ENCODE data around the gene DDX52. TPM values are rescaled to one million over a fixed set of nuclear protein-coding genes. Genes with fewer than 3 reads are reported as not detected.
"Not testable (repeated sequence)": the region's sequence is repeated elsewhere in the genome, so short reads cannot be mapped to it uniquely, and the experiment has no call there.

Gene DDX52
- total and polyA plus RNA-seq, 2 donors (not counting 1 experiment from before 2014, with no cell fraction given) = 20.4 to 20.6 TPM

DNA sequence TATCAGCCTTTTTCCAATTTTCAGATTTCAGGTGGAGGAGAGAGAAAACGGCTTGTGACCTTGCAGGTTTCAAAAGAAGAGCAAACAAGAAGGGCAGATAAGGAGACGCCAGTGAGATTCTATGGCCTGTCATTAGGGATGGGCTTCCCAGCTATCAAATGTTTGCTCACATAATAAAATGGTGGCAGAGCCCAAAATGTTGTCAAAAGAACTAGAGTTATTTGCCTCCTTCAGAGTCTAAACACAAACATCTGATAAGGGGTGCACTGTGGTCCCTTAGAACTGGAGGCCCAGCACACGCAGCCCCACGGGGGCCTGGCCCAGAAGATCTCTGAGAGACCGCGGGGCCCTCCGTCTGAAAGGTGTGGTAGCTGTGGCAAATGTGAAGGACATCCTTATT lies 46.1 kb upstream of the DDX52 start:
- H3K79me2 ChIP-seq (ENCODE audit: control insufficient read depth, insufficient read depth, low read length) = no peaks in the 10 kb centered on the region
- no peak overlapping the region for H2AFZ ChIP-seq (ENCODE audit: low read length)
- H3K9me3 ChIP-seq (ENCODE audit: control insufficient read depth, insufficient read depth, low read depth, low read length) = no peaks in the 10 kb centered on the region
- peaks cover 24% of the 10 kb centered on the region for H3K27me3 ChIP-seq (ENCODE audit: control insufficient read depth, insufficient read depth, low read length)
- no peak overlapping the region for H3K4me2 ChIP-seq (ENCODE audit: extremely low read depth, insufficient read depth, low read length)
- no peaks in the 10 kb centered on the region for H4K20me1 ChIP-seq (ENCODE audit: control insufficient read depth, extremely low read depth, insufficient read depth, low read length)
- no peak overlapping the region for H3K9ac ChIP-seq (ENCODE audit: insufficient read depth, low read length)
- H3K4me1 ChIP-seq (ENCODE audit: control insufficient read depth, extremely low read depth, insufficient read depth, low read length) = no peaks in the 10 kb centered on the region
- H3K4me3 ChIP-seq (replicated peaks in 1 of 4; ENCODE audit: control extremely low read depth in 1 of 4, insufficient read depth in 1 of 4, low read depth in 3 of 4, low read length in 4 of 4) = no peak overlapping the region
- H3K36me3 ChIP-seq (ENCODE audit: control insufficient read depth, insufficient read depth, low read length) = no peaks in the 10 kb centered on the region
- no peak for DNase-seq (ENCODE audit: low read depth in 2 of 2)
- no peak overlapping the region for H3K27ac ChIP-seq (ENCODE audit: insufficient read depth, low read length)
- TF ChIP-seq, protein P1, sequence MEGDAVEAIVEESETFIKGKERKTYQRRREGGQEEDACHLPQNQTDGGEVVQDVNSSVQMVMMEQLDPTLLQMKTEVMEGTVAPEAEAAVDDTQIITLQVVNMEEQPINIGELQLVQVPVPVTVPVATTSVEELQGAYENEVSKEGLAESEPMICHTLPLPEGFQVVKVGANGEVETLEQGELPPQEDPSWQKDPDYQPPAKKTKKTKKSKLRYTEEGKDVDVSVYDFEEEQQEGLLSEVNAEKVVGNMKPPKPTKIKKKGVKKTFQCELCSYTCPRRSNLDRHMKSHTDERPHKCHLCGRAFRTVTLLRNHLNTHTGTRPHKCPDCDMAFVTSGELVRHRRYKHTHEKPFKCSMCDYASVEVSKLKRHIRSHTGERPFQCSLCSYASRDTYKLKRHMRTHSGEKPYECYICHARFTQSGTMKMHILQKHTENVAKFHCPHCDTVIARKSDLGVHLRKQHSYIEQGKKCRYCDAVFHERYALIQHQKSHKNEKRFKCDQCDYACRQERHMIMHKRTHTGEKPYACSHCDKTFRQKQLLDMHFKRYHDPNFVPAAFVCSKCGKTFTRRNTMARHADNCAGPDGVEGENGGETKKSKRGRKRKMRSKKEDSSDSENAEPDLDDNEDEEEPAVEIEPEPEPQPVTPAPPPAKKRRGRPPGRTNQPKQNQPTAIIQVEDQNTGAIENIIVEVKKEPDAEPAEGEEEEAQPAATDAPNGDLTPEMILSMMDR (conservative IDR thresholded peaks at IDR 0.05 in 1 of 2, IDR thresholded peaks at IDR 0.05 in 1 of 2; ENCODE audit: low read depth in 1 of 2, low read length in 2 of 2) = no peak
- TF ChIP-seq EZH2 (IDR thresholded peaks at IDR 0.05; ENCODE audit: low read length, missing control alignments) = no peak

DNA sequence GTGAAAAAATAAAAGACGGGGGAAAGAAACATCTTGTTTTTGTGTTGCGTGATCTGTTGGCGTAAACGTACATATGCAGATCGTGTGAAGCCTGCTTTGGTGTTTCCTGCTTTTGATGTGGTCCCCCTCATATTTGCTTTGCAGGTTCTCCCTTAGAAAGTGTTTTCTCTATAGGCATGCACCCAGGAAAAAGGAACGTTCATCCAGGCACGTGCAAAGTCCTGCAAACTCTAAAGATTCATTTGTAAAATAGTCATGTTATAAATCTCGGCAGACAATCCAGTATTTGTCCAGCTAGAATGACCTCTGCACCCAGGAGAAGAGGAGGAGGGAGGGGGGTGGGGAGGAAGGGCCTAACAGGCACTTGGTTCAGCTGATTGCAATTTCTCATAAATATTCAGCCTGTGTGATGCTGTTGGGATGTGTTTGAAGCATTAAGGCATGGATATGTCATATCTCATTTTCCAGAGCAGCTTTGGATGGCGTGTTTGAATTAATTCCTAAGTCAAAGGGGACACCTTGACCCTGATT lies 40.3 kb upstream of the DDX52 start:
- H3K79me2 ChIP-seq (ENCODE audit: control insufficient read depth, insufficient read depth, low read length) = no peaks in the 10 kb centered on the region
- no peak for TF ChIP-seq EZH2 (IDR thresholded peaks at IDR 0.05; ENCODE audit: low read length, missing control alignments)
- TF ChIP-seq, protein P1 (conservative IDR thresholded peaks at IDR 0.05 in 1 of 2, IDR thresholded peaks at IDR 0.05 in 1 of 2; ENCODE audit: low read depth in 1 of 2, low read length in 2 of 2) = no peak
- H3K36me3 ChIP-seq (ENCODE audit: control insufficient read depth, insufficient read depth, low read length) = no peaks in the 10 kb centered on the region

DNA sequence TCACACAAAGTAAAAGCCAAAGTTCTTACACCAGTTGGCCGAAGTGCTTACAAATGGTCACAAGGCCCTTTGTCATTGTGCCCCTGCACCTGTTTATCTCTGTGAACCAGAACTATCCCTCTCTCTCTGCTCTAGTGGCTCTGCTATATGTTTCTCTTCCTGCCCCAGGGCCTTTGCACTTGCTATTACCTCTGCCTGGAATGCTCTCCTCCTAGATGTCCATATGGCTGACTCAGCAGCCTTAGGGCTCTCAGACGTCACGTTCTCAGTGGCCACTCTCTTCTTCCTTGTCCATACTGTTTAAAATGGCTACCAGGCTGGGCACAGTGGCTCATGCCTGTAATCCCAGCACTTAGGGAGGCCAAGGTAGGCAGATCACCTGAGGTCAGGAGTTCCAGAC lies 38.8 kb upstream of the DDX52 start:
- DNase-seq (ENCODE audit: low read depth in 2 of 2) = no peak
- no peaks in the 10 kb centered on the region for H3K9me3 ChIP-seq (ENCODE audit: control insufficient read depth, insufficient read depth, low read depth, low read length)
- H2AFZ ChIP-seq (ENCODE audit: low read length) = no peak overlapping the region
- no peak overlapping the region for H3K27ac ChIP-seq (ENCODE audit: insufficient read depth, low read length)
- no peak for TF ChIP-seq EZH2 (IDR thresholded peaks at IDR 0.05; ENCODE audit: low read length, missing control alignments)
- TF ChIP-seq, protein P1 (conservative IDR thresholded peaks at IDR 0.05 in 1 of 2, IDR thresholded peaks at IDR 0.05 in 1 of 2; ENCODE audit: low read depth in 1 of 2, low read length in 2 of 2) = no peak
- H3K9ac ChIP-seq (ENCODE audit: insufficient read depth, low read length) = no peak overlapping the region
- H3K36me3 ChIP-seq (ENCODE audit: control insufficient read depth, insufficient read depth, low read length) = no peaks in the 10 kb centered on the region
- H4K20me1 ChIP-seq (ENCODE audit: control insufficient read depth, extremely low read depth, insufficient read depth, low read length) = no peaks in the 10 kb centered on the region
- H3K4me2 ChIP-seq (ENCODE audit: extremely low read depth, insufficient read depth, low read length) = no peak overlapping the region
- H3K4me3 ChIP-seq (replicated peaks in 1 of 4; ENCODE audit: control extremely low read depth in 1 of 4, insufficient read depth in 1 of 4, low read depth in 3 of 4, low read length in 4 of 4) = no peak overlapping the region
- no peaks in the 10 kb centered on the region for H3K79me2 ChIP-seq (ENCODE audit: control insufficient read depth, insufficient read depth, low read length)
- H3K27me3 ChIP-seq (ENCODE audit: control insufficient read depth, insufficient read depth, low read length) = peaks cover 18% of the 10 kb centered on the region
- H3K4me1 ChIP-seq (ENCODE audit: control insufficient read depth, extremely low read depth, insufficient read depth, low read length) = no peaks in the 10 kb centered on the region

More for the DNA sequence above, 40.3 kb upstream of the DDX52 start:
- Histone ChIP-seq H3K4me2 (ENCODE audit: extremely low read depth, insufficient read depth, low read length) (no peak overlapping the region), H3K27me3 (ENCODE audit: control insufficient read depth, insufficient read depth, low read length) (peaks cover 15% of the 10 kb centered on the region), H3K9me3 (ENCODE audit: control insufficient read depth, insufficient read depth, low read depth, low read length) (no peaks in the 10 kb centered on the region), H4K20me1 (ENCODE audit: control insufficient read depth, extremely low read depth, insufficient read depth, low read length) (no peaks in the 10 kb centered on the region), H3K27ac (ENCODE audit: insufficient read depth, low read length) (no peak overlapping the region), H2AFZ (ENCODE audit: low read length) (no peak overlapping the region), H3K9ac (ENCODE audit: insufficient read depth, low read length) (no peak overlapping the region), H3K4me3 (replicated peaks in 1 of 4; ENCODE audit: control extremely low read depth in 1 of 4, insufficient read depth in 1 of 4, low read depth in 3 of 4, low read length in 4 of 4) (no peak overlapping the region), H3K4me1 (ENCODE audit: control insufficient read depth, extremely low read depth, insufficient read depth, low read length) (no peaks in the 10 kb centered on the region)
- no peak for DNase-seq (ENCODE audit: low read depth in 2 of 2)

DNA sequence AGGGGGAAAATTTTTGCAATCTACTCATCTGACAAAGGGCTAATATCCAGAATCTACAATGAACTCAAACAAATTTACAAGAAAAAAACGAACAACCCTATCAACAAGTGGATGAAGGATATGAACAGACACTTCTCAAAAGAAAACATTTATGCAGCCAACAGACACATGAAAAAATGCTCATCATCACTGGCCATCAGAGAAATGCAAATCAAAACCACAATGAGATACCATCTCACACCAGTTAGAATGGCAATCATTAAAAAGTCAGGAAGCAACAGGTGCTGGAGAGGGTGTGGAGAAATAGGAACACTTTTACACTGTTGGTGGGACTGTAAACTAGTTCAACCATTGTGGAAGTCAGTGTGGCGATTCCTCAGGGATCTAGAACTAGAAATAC lies 36.7 kb upstream of the DDX52 start:
- DNase-seq (ENCODE audit: low read depth in 2 of 2); H3K4me1 ChIP-seq (ENCODE audit: control insufficient read depth, extremely low read depth, insufficient read depth, low read length); H3K27ac ChIP-seq (ENCODE audit: insufficient read depth, low read length); H3K4me2 ChIP-seq (ENCODE audit: extremely low read depth, insufficient read depth, low read length); H4K20me1 ChIP-seq (ENCODE audit: control insufficient read depth, extremely low read depth, insufficient read depth, low read length); H3K9me3 ChIP-seq (ENCODE audit: control insufficient read depth, insufficient read depth, low read depth, low read length); H3K4me3 ChIP-seq (replicated peaks in 1 of 4; ENCODE audit: control extremely low read depth in 1 of 4, insufficient read depth in 1 of 4, low read depth in 3 of 4, low read length in 4 of 4); H3K79me2 ChIP-seq (ENCODE audit: control insufficient read depth, insufficient read depth, low read length); H3K36me3 ChIP-seq (ENCODE audit: control insufficient read depth, insufficient read depth, low read length); H3K9ac ChIP-seq (ENCODE audit: insufficient read depth, low read length); H2AFZ ChIP-seq (ENCODE audit: low read length): not testable (repeated sequence)
- H3K27me3 ChIP-seq (ENCODE audit: control insufficient read depth, insufficient read depth, low read length) = peaks cover 13% of the 10 kb centered on the region

Data from fibroblast of lung (primary cell).